Activated CD4-positive, alpha-beta T cell treated with anti-CD3 and anti-CD28 coated beads for 4 hours (primary cell): ENCODE measurements around the gene WIF1.

Source experiments
- DNase-seq, 2 donors: peaks; one replicate each; pipeline ENCODE4 v3.0.0-alpha.2; 2020

WIF1 gene

GRCh38 chr12:65121956-65122469, 908 bp upstream of the WIF1 start:
- DNase-seq: no peak

- no peak for DNase-seq
These were observed 2.0 kb downstream of the WIF1 start for GRCh38 chr12:65119063-65119462.

- DNase-seq: no peak
These were observed 7.5 kb downstream of the WIF1 start for GRCh38 chr12:65113621-65114035.

GRCh38 chr12:65106948-65107347, 14.2 kb downstream of the WIF1 start:
- no peak for DNase-seq

GRCh38 chr12:65100140-65100539, 21.0 kb downstream of the WIF1 start:
- DNase-seq: no peak

GRCh38 chr12:65099182-65099581, 21.9 kb downstream of the WIF1 start:
- no peak for DNase-seq

GRCh38 chr12:65098364-65098763, 22.7 kb downstream of the WIF1 start:
- no peak for DNase-seq

- no peak for DNase-seq
These were observed 26.4 kb downstream of the WIF1 start for GRCh38 chr12:65094722-65095121.

GRCh38 chr12:65093606-65094005, 27.5 kb downstream of the WIF1 start:
- no peak for DNase-seq

GRCh38 chr12:65090461-65090860, 30.6 kb downstream of the WIF1 start:
- DNase-seq: no peak

GRCh38 chr12:65086236-65086635, 34.9 kb downstream of the WIF1 start:
- DNase-seq: no peak

- no peak for DNase-seq
These were observed 36.5 kb downstream of the WIF1 start for GRCh38 chr12:65084579-65084978.

- no peak for DNase-seq
These were observed 37.5 kb downstream of the WIF1 start for GRCh38 chr12:65083581-65083980.

- no peak for DNase-seq
These were observed 38.7 kb downstream of the WIF1 start for GRCh38 chr12:65082406-65082805.

- DNase-seq: no peak
These were observed 39.6 kb downstream of the WIF1 start for GRCh38 chr12:65081496-65081895.

- no peak for DNase-seq
These were observed 46.2 kb downstream of the WIF1 start for GRCh38 chr12:65074932-65075331.

GRCh38 chr12:65069336-65069735, 51.8 kb downstream of the WIF1 start:
- DNase-seq: no peak

- DNase-seq: no peak
These were observed 53.7 kb downstream of the WIF1 start for GRCh38 chr12:65067383-65067782.

GRCh38 chr12:65055859-65056258, 65.2 kb downstream of the WIF1 start:
- DNase-seq: no peak

- no peak for DNase-seq
These were observed 69.9 kb downstream of the WIF1 start for GRCh38 chr12:65051218-65051617.

- DNase-seq: no peak
These were observed 75.8 kb downstream of the WIF1 start for GRCh38 chr12:65045269-65045668.

- DNase-seq: no peak
These were observed 81.8 kb downstream of the WIF1 start for GRCh38 chr12:65039301-65039700.

GRCh38 chr12:65025136-65025535, 96.0 kb downstream of the WIF1 start:
- no peak for DNase-seq

- DNase-seq: no peak
These were observed 97.6 kb downstream of the WIF1 start for GRCh38 chr12:65023485-65023884.

- no peak for DNase-seq
These were observed 98.1 kb downstream of the WIF1 start for GRCh38 chr12:65022960-65023359.

GRCh38 chr12:65022421-65022820, 98.7 kb downstream of the WIF1 start:
- DNase-seq: no peak
